Measurements from ENCODE around the gene ARHGAP44.

ARHGAP44 gene

GRCh38 chr17:12996941-12997340 is 207.6 kb downstream of the ARHGAP44 start:
- no peak for DNase-seq

- DNase-seq = no peak
These were observed 209.2 kb downstream of the ARHGAP44 start for GRCh38 chr17:12998461-12998860.

GRCh38 chr17:12998874-12999273 is 209.6 kb downstream of the ARHGAP44 start:
- no peak for DNase-seq

GRCh38 chr17:13000561-13000960 is 211.3 kb downstream of the ARHGAP44 start:
- DNase-seq = no peak

- no peak for DNase-seq
These were observed 212.8 kb downstream of the ARHGAP44 start for GRCh38 chr17:13001991-13002615.

GRCh38 chr17:13002761-13003453 is 213.6 kb downstream of the ARHGAP44 start:
- peak; percentile 43 for DNase-seq

- no peak for DNase-seq
These were observed 214.2 kb downstream of the ARHGAP44 start for GRCh38 chr17:13003454-13003851.

GRCh38 chr17:13003927-13004326 is 214.6 kb downstream of the ARHGAP44 start:
- no peak for DNase-seq

GRCh38 chr17:13004336-13004735 is 215.0 kb downstream of the ARHGAP44 start:
- DNase-seq = no peak

- no peak for DNase-seq
These were observed 216.2 kb downstream of the ARHGAP44 start for GRCh38 chr17:13005530-13005929.

- DNase-seq = no peak
These were observed 219.2 kb downstream of the ARHGAP44 start for GRCh38 chr17:13008461-13008860.

- no peak for DNase-seq
These were observed 221.7 kb downstream of the ARHGAP44 start for GRCh38 chr17:13010959-13011358.

GRCh38 chr17:13014801-13015200 is 225.5 kb downstream of the ARHGAP44 start:
- DNase-seq = no peak

- no peak for DNase-seq
These were observed 227.8 kb downstream of the ARHGAP44 start for GRCh38 chr17:13016881-13017654.

GRCh38 chr17:13017655-13018459 is 228.6 kb downstream of the ARHGAP44 start, which contains the start of gene ELAC2:
TSS of gene ELAC2 (minus strand) at chr17:13018027. CDS start at chr17:13017947, 80 bp downstream.
- peak; percentile 97 for DNase-seq

GRCh38 chr17:13024016-13024415 is 234.7 kb downstream of the ARHGAP44 start:
- peak; percentile 14 for DNase-seq

- peak; percentile 29 for DNase-seq
These were observed 235.4 kb downstream of the ARHGAP44 start for GRCh38 chr17:13024526-13025257.

- DNase-seq = no peak
These were observed 235.9 kb downstream of the ARHGAP44 start for GRCh38 chr17:13025258-13025627.

- no peak for DNase-seq
These were observed 236.4 kb downstream of the ARHGAP44 start for GRCh38 chr17:13025687-13026086.

GRCh38 chr17:13027246-13027645 is 237.9 kb downstream of the ARHGAP44 start:
- DNase-seq = no peak

- no peak for DNase-seq
These were observed 240.0 kb downstream of the ARHGAP44 start for GRCh38 chr17:13029340-13029739.

GRCh38 chr17:13030056-13030455 is 240.8 kb downstream of the ARHGAP44 start:
- DNase-seq = no peak

Measured in NCI-H510A treated with DMSO at 0.1 percent for 48 hours (cell line).